Measurements from ENCODE around the gene DDX55. TPM values are rescaled to one million over a fixed set of nuclear protein-coding genes. Genes with fewer than 3 reads are reported as not detected.

The DDX55 gene
- polyA plus RNA-seq, 4 donors: 19.9 to 38.2 (median 31.2) TPM

GRCh38 chr12:123607756-123608155 is 5.9 kb downstream of the DDX55 start:
- no peak for DNase-seq (ENCODE audit: low read depth in 4 of 4, low spot score in 3 of 4)

GRCh38 chr12:123608182-123608581 is 6.3 kb downstream of the DDX55 start:
- DNase-seq (ENCODE audit: low read depth in 4 of 4, low spot score in 3 of 4): no peak

- no peak for DNase-seq (ENCODE audit: low read depth in 4 of 4, low spot score in 3 of 4)
These were observed 12.2 kb downstream of the DDX55 start for GRCh38 chr12:123614110-123614509.

GRCh38 chr12:123614531-123614930 is 12.6 kb downstream of the DDX55 start:
- no peak for DNase-seq (ENCODE audit: low read depth in 4 of 4, low spot score in 3 of 4)

GRCh38 chr12:123617144-123617543 is 15.2 kb downstream of the DDX55 start:
- DNase-seq (ENCODE audit: low read depth in 4 of 4, low spot score in 3 of 4): no peak

- no peak for DNase-seq (ENCODE audit: low read depth in 4 of 4, low spot score in 3 of 4)
These were observed 15.7 kb downstream of the DDX55 start for GRCh38 chr12:123617580-123617979.

- DNase-seq (ENCODE audit: low read depth in 4 of 4, low spot score in 3 of 4): no peak
These were observed 19.2 kb downstream of the DDX55 start for GRCh38 chr12:123621101-123621500.

- DNase-seq (ENCODE audit: low read depth in 4 of 4, low spot score in 3 of 4): no peak
These were observed 20.0 kb downstream of the DDX55 start for GRCh38 chr12:123621619-123622530.

- peak; percentile 92 to 95 (median 93) for DNase-seq (ENCODE audit: low read depth in 4 of 4, low spot score in 3 of 4)
These were observed 31.7 kb downstream of the DDX55 start, which contains the start of the genes EIF2B1 and GTF2H3 for GRCh38 chr12:123633379-123634141. EIF2B1 (minus strand) TSS chr12:123633686; CDS start chr12:123633557, 129 bp downstream. GTF2H3 (plus strand) TSS chr12:123633829; CDS start chr12:123633860, 31 bp downstream.

GRCh38 chr12:123634142-123634561 is 32.3 kb downstream of the DDX55 start:
- no peak for DNase-seq (ENCODE audit: low read depth in 4 of 4, low spot score in 3 of 4)

GRCh38 chr12:123643911-123644310 is 42.0 kb downstream of the DDX55 start:
- DNase-seq (ENCODE audit: low read depth in 4 of 4, low spot score in 3 of 4): no peak

- no peak for DNase-seq (ENCODE audit: low read depth in 4 of 4, low spot score in 3 of 4)
These were observed 43.5 kb downstream of the DDX55 start for GRCh38 chr12:123645380-123645779.

- no peak for DNase-seq (ENCODE audit: low read depth in 4 of 4, low spot score in 3 of 4)
These were observed 44.0 kb downstream of the DDX55 start for GRCh38 chr12:123645878-123646277.

GRCh38 chr12:123648401-123648800 is 46.5 kb downstream of the DDX55 start:
- DNase-seq (ENCODE audit: low read depth in 4 of 4, low spot score in 3 of 4): no peak

- no peak for DNase-seq (ENCODE audit: low read depth in 4 of 4, low spot score in 3 of 4)
These were observed 52.3 kb downstream of the DDX55 start for GRCh38 chr12:123654129-123654701.

GRCh38 chr12:123655420-123655819 is 53.5 kb downstream of the DDX55 start:
- no peak for DNase-seq (ENCODE audit: low read depth in 4 of 4, low spot score in 3 of 4)

- no peak for DNase-seq (ENCODE audit: low read depth in 4 of 4, low spot score in 3 of 4)
These were observed 54.5 kb downstream of the DDX55 start for GRCh38 chr12:123656392-123656791.

GRCh38 chr12:123657211-123657610 is 55.3 kb downstream of the DDX55 start:
- DNase-seq (ENCODE audit: low read depth in 4 of 4, low spot score in 3 of 4): no peak

- no peak for DNase-seq (ENCODE audit: low read depth in 4 of 4, low spot score in 3 of 4)
These were observed 58.3 kb downstream of the DDX55 start for GRCh38 chr12:123659996-123660727.

- DNase-seq (ENCODE audit: low read depth in 4 of 4, low spot score in 3 of 4): no peak
These were observed 65.9 kb downstream of the DDX55 start for GRCh38 chr12:123667771-123668170.
